ENCODE data around the gene BTG3.

The BTG3 gene
- total RNA-seq = 19.1 to 99.5 (median 30.7) reads per million in 9 experiments

GRCh38 chr21:17612565-17613241 lies at the start of gene BTG3:
TSS of gene BTG3 (minus strand) at chr21:17612901. CDS start at chr21:17609144, 3,757 bp downstream.
- H3K27ac Mint-ChIP-seq = peak within 1 kb of the TSS; percentile 97 to 99
- H3K27me3 Mint-ChIP-seq = no peaks in the 10 kb centered on the region
- H3K4me3 Mint-ChIP-seq = peak within 1 kb of the TSS; percentile 91 to 93
- peaks cover 26% of the 10 kb centered on the region for H3K36me3 Mint-ChIP-seq (ENCODE audit: insufficient read depth)
- DNase-seq (peak; percentile 74 to 79 (median 75)), ATAC-seq (replicated peaks) (peak; percentile 71)
- peaks cover 16 to 23% of the 10 kb centered on the region in 2 donors for H3K4me1 Mint-ChIP-seq (ENCODE audit: low read depth in 2 of 2)
- H3K9me3 Mint-ChIP-seq = no peaks in the 10 kb centered on the region

DNA sequence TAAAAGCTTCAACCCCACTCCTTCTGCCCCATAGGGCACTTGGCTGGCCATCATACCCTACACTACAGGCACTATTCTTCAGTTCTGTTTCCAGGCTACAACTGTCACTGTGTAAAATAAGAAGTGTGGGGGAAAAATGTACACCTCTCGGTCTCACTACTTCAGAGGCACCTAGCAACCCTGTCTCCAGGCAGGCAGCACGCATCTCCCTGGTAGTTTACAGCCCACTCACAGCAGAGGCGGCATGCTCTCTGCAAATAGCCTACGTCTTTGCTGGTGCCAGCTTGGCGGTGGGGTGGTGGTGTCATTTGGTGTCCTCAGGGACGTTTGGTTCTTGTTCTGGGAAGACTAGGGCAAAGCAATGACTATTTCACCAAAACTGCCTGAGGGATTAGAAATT lies 48.2 kb upstream of the BTG3 start:
- Mint-ChIP-seq H3K4me3 (no peak overlapping the region), H3K4me1 (ENCODE audit: low read depth in 2 of 2) (peaks cover 0 to 4% of the 10 kb centered on the region in 2 donors), H3K27ac (no peak overlapping the region), H3K36me3 (ENCODE audit: insufficient read depth) (no peaks in the 10 kb centered on the region), H3K27me3 (peaks cover 38 to 51% of the 10 kb centered on the region in 2 donors), H3K9me3 (no peaks in the 10 kb centered on the region)
- DNase-seq = no peak
- no peak for ATAC-seq (replicated peaks)

GRCh38 chr21:17660452-17660851 lies 47.8 kb upstream of the BTG3 start:
- DNase-seq (no peak), ATAC-seq (replicated peaks) (no peak)
- no peak overlapping the region for H3K4me3 Mint-ChIP-seq
- no peak overlapping the region for H3K27ac Mint-ChIP-seq
- H3K9me3 Mint-ChIP-seq = no peaks in the 10 kb centered on the region
- peaks cover 43 to 55% of the 10 kb centered on the region in 2 donors for H3K27me3 Mint-ChIP-seq
- peaks cover 0 to under 1% of the 10 kb centered on the region in 2 donors for H3K4me1 Mint-ChIP-seq (ENCODE audit: low read depth in 2 of 2)
- H3K36me3 Mint-ChIP-seq (ENCODE audit: insufficient read depth) = no peaks in the 10 kb centered on the region

DNA sequence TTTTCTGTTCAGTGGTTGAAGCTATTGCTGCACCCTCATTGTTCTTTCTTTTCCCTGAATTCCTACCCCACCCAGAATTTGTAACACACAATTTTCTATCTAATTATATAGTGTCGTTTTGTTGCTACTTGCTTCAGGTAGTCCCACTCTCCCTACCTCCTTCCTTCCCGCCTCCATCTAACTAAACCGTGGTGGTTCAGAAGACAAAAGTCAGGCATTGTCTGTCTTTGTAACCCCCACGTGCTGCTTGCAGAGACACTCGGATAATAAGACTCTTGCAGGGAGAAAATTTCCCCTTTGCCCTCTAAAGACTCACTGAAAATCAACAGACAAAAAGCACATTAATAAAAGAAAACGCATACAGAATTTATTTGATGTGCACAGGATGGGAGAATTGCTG lies 46.2 kb upstream of the BTG3 start:
- Mint-ChIP-seq H3K27me3 (peaks cover 50 to 66% of the 10 kb centered on the region in 2 donors), H3K4me3 (no peak overlapping the region), H3K9me3 (no peaks in the 10 kb centered on the region), H3K27ac (no peak overlapping the region), H3K36me3 (ENCODE audit: insufficient read depth) (no peaks in the 10 kb centered on the region), H3K4me1 (ENCODE audit: low read depth in 2 of 2) (no peaks in the 10 kb centered on the region)
- no peak for DNase-seq
- ATAC-seq (replicated peaks) = no peak

DNA sequence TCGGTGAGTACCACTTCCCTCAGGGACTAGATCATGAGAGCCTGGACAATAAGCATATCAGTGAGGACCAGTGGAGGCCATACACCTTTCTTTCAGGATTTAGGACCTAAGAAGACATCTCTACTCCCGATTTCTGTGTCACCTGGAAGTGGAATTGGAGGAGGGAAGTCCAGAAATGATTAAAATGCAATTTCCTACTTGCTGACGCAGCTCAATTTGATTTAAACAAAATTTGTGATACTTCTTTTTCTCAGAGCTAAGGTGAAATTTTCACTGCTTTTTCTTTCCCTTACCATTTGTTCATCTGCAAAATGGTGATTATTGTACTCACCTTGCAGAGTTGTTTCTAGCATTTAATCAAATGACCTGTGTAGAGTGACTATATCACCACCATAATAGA lies 38.8 kb upstream of the BTG3 start:
- no peaks in the 10 kb centered on the region for H3K9me3 Mint-ChIP-seq

GRCh38 chr21:17650292-17650691 lies 37.6 kb upstream of the BTG3 start:
- H3K9me3 Mint-ChIP-seq = no peaks in the 10 kb centered on the region
- no peak for ATAC-seq (replicated peaks)

More for the DNA sequence above, 38.8 kb upstream of the BTG3 start:
- H3K4me3 Mint-ChIP-seq = no peak overlapping the region
- peaks cover 38 to 50% of the 10 kb centered on the region in 2 donors for H3K27me3 Mint-ChIP-seq
- H3K4me1 Mint-ChIP-seq (ENCODE audit: low read depth in 2 of 2) = no peaks in the 10 kb centered on the region
- DNase-seq = no peak
- no peak overlapping the region for H3K27ac Mint-ChIP-seq
- no peak for ATAC-seq (replicated peaks)
- no peaks in the 10 kb centered on the region for H3K36me3 Mint-ChIP-seq (ENCODE audit: insufficient read depth)

GRCh38 chr21:17646790-17647189 lies 34.1 kb upstream of the BTG3 start:
- Mint-ChIP-seq H3K36me3 (ENCODE audit: insufficient read depth) (no peaks in the 10 kb centered on the region), H3K27ac (no peak overlapping the region), H3K4me3 (no peak overlapping the region), H3K9me3 (no peaks in the 10 kb centered on the region), H3K4me1 (ENCODE audit: low read depth in 2 of 2) (peaks cover 2 to 3% of the 10 kb centered on the region in 2 donors), H3K27me3 (peaks cover 15 to 20% of the 10 kb centered on the region in 2 donors)
- DNase-seq (no peak), ATAC-seq (replicated peaks) (no peak)

More at GRCh38 chr21:17650292-17650691, 37.6 kb upstream of the BTG3 start:
- Mint-ChIP-seq H3K4me1 (ENCODE audit: low read depth in 2 of 2) (no peaks in the 10 kb centered on the region), H3K36me3 (ENCODE audit: insufficient read depth) (no peaks in the 10 kb centered on the region), H3K27me3 (peaks cover 27 to 38% of the 10 kb centered on the region in 2 donors), H3K27ac (no peak overlapping the region), H3K4me3 (no peak overlapping the region)
- DNase-seq = no peak

DNA sequence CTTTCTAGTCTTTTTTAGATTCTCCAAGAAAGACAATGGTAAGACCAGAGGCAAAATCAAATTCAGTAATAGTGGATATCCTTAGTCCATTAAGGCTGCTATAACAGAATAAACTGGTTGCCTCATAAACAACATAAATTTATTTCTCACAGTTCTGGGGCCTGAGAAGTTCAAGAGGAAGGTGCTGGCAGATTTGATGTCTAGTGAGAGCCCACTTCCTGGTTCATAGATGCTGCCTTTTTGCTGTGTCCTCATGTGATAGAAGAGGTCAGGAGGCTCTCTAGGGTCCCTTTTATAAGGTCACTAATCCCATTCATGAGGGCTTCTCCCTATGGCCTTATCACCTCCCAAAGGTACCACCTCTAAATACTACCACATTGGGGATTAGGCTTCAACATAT lies 31.5 kb upstream of the BTG3 start:
- peaks cover 2 to 3% of the 10 kb centered on the region in 2 donors for H3K4me1 Mint-ChIP-seq (ENCODE audit: low read depth in 2 of 2)
- H3K27ac Mint-ChIP-seq = peak overlapping the region in 1 of 2 donors; percentile 54
- H3K4me3 Mint-ChIP-seq = no peak overlapping the region
- H3K36me3 Mint-ChIP-seq (ENCODE audit: insufficient read depth) = no peaks in the 10 kb centered on the region
- H3K9me3 Mint-ChIP-seq = no peaks in the 10 kb centered on the region
- DNase-seq (no peak), ATAC-seq (replicated peaks) (no peak)
- peaks cover 9 to 10% of the 10 kb centered on the region in 2 donors for H3K27me3 Mint-ChIP-seq

GRCh38 chr21:17640821-17641220 lies 28.1 kb upstream of the BTG3 start:
- ATAC-seq (replicated peaks) (no peak), DNase-seq (no peak)
- Mint-ChIP-seq H3K27me3 (no peaks in the 10 kb centered on the region), H3K9me3 (no peaks in the 10 kb centered on the region), H3K4me3 (no peak overlapping the region), H3K36me3 (ENCODE audit: insufficient read depth) (no peaks in the 10 kb centered on the region), H3K4me1 (ENCODE audit: low read depth in 2 of 2) (peaks cover 2 to 3% of the 10 kb centered on the region in 2 donors), H3K27ac (no peak overlapping the region)

- Mint-ChIP-seq H3K4me1 (ENCODE audit: low read depth in 2 of 2) (no peaks in the 10 kb centered on the region), H3K36me3 (ENCODE audit: insufficient read depth) (no peaks in the 10 kb centered on the region), H3K27me3 (no peaks in the 10 kb centered on the region), H3K9me3 (no peaks in the 10 kb centered on the region), H3K27ac (no peak overlapping the region), H3K4me3 (no peak overlapping the region)
- ATAC-seq (replicated peaks) (no peak), DNase-seq (no peak)
These were observed 24.0 kb upstream of the BTG3 start for GRCh38 chr21:17636711-17637110.

DNA sequence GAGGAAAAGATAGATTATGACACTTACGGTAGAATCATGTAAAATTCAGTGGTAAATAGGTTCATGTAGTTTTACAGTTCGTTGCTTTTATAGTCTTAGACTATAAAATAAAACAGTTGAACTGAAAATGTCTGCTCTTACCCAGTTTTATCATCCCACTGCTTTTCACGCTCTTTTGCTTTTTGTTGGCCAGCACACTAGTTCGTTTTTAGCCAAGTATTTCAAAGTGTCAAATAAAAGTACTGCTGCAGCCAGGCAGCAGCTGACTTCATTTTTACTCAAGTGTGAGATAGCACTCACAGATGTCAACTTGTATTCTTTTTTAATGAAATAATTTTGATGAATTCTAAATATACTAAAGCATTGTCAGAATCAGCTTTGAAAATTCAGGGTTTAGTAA lies 18.5 kb upstream of the BTG3 start:
- no peak for ATAC-seq (replicated peaks)
- no peaks in the 10 kb centered on the region for H3K4me1 Mint-ChIP-seq (ENCODE audit: low read depth in 2 of 2)

DNA sequence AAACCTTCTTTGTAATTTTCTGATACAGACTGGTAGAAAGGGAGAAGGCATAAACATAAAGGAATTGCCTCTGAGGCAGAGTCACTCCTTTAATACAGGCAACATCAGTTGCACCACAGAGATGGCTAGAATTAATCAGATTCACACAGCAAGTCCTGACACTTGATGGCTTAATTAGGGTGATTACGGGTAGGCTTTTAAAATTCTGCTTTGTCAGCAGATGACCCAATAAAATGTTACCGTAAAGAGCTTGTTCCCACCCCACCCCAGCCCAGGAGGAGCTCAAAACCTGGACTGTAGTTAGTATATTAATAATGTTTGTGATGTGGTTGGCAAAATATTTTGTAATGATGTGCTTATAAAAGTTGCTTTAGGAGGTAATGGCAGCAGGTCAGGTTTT lies 9.3 kb upstream of the BTG3 start:
- Mint-ChIP-seq H3K27me3 (peaks cover 32 to 36% of the 10 kb centered on the region in 2 donors), H3K9me3 (no peaks in the 10 kb centered on the region), H3K4me3 (no peak overlapping the region), H3K36me3 (ENCODE audit: insufficient read depth) (no peaks in the 10 kb centered on the region), H3K4me1 (ENCODE audit: low read depth in 2 of 2) (no peaks in the 10 kb centered on the region), H3K27ac (no peak overlapping the region)
- ATAC-seq (replicated peaks) = no peak
- no peak for DNase-seq

More for the DNA sequence above, 18.5 kb upstream of the BTG3 start:
- H3K36me3 Mint-ChIP-seq (ENCODE audit: insufficient read depth) = no peaks in the 10 kb centered on the region
- peaks cover 12 to 13% of the 10 kb centered on the region in 2 donors for H3K27me3 Mint-ChIP-seq
- no peaks in the 10 kb centered on the region for H3K9me3 Mint-ChIP-seq
- no peak overlapping the region for H3K4me3 Mint-ChIP-seq
- H3K27ac Mint-ChIP-seq = no peak overlapping the region
- no peak for DNase-seq

DNA sequence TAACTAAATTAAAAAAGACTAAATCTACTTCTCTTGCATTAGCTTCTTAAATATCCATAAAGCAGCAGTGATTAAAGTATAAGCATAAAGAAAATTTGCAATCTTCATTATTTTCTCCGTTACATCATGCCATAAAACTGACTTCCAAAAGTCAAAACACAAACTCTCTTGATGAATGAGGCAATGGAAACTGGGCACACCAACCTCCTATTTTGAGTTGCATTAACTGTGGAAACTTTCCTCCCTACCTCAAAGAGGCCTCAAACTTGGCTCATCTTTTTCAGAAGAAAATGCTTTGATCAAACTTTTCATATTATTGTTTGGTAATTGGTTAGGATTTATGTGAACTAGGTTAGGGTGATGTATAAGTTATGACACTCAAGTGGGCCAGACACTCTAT lies 4.1 kb upstream of the BTG3 start:
- no peaks in the 10 kb centered on the region for H3K27me3 Mint-ChIP-seq
- peaks cover 4% of the 10 kb centered on the region for H3K36me3 Mint-ChIP-seq (ENCODE audit: insufficient read depth)
- no peak for DNase-seq
- no peak overlapping the region for H3K4me3 Mint-ChIP-seq
- H3K9me3 Mint-ChIP-seq = no peaks in the 10 kb centered on the region
- H3K4me1 Mint-ChIP-seq (ENCODE audit: low read depth in 2 of 2) = peaks cover 0 to 4% of the 10 kb centered on the region in 2 donors
- no peak overlapping the region for H3K27ac Mint-ChIP-seq
- no peak for ATAC-seq (replicated peaks)

GRCh38 chr21:17613242-17613676 lies 558 bp upstream of the BTG3 start:
- H3K4me1 Mint-ChIP-seq (ENCODE audit: low read depth in 2 of 2) = peaks cover 16 to 18% of the 10 kb centered on the region in 2 donors
- DNase-seq (peak in 1 of 3 experiments; percentile 10), ATAC-seq (replicated peaks) (no peak)
- peaks cover 22% of the 10 kb centered on the region for H3K36me3 Mint-ChIP-seq (ENCODE audit: insufficient read depth)
- H3K9me3 Mint-ChIP-seq = no peaks in the 10 kb centered on the region
- H3K4me3 Mint-ChIP-seq = peak overlapping the region; percentile 73 to 76
- peak overlapping the region; percentile 84 to 99 for H3K27ac Mint-ChIP-seq
- H3K27me3 Mint-ChIP-seq = no peaks in the 10 kb centered on the region
